Measurements from ENCODE around the gene TRAPPC10. TPM values are rescaled to one million over a fixed set of nuclear protein-coding genes. Genes with fewer than 3 reads are reported as not detected.

The TRAPPC10 gene
- total RNA-seq, 1 experiment from 2014 or later: 32.9 TPM

GRCh38 chr21:44020551-44020950 is 8.4 kb downstream of the TRAPPC10 start:
- Histone ChIP-seq H2AFZ (ENCODE audit: low read length) (no peak overlapping the region), H3K79me2 (ENCODE audit: insufficient read depth, low read length) (peaks cover 44% of the 10 kb centered on the region; the same call in 1 of the 2 replicates), H3K14ac (ENCODE audit: insufficient read depth, low read length) (no peak overlapping the region), H4K5ac (ENCODE audit: insufficient read length, low read depth, low read length) (no peak overlapping the region), H3T11ph (ENCODE audit: low read length) (no peak overlapping the region), H3K56ac (ENCODE audit: insufficient read length, low read depth, low read length) (no peak overlapping the region), H3K4me2 (ENCODE audit: insufficient read depth, insufficient read length, low read length) (no peak overlapping the region), H2BK120ac (ENCODE audit: low read depth, low read length, poor library complexity, severe bottlenecking) (no peak overlapping the region), H3K27me3 (ENCODE audit: insufficient read depth, low read length) (no peaks in the 10 kb centered on the region), H3K9me3 (ENCODE audit: control insufficient read depth, low read depth, low read length) (no peaks in the 10 kb centered on the region), H3K18ac (ENCODE audit: insufficient read length, low read depth, low read length) (no peak overlapping the region), H3K23ac (ENCODE audit: insufficient read length, low read depth, low read length) (no peak overlapping the region), H4K8ac (replicated peaks; ENCODE audit: insufficient read length, low read depth, low read length) (no peak overlapping the region), H3K79me1 (ENCODE audit: insufficient read depth, low read depth, low read length, poor library complexity, severe bottlenecking) (peaks cover 2% of the 10 kb centered on the region), H2AK5ac (ENCODE audit: insufficient read length, low read length) (no peak overlapping the region), H3K9ac (ENCODE audit: extremely low read depth, insufficient read length, low read length) (no peak overlapping the region), H3K23me2 (ENCODE audit: insufficient read length, low read depth, low read length, poor library complexity, severe bottlenecking) (no peaks in the 10 kb centered on the region), H2BK12ac (ENCODE audit: insufficient read length, low read depth, low read length) (no peak overlapping the region), H3K4ac (ENCODE audit: low read depth, low read length) (no peak overlapping the region), H2BK15ac (ENCODE audit: low read depth, low read length) (no peak overlapping the region), H3K4me1 (ENCODE audit: insufficient read depth, low read length) (peaks cover 3% of the 10 kb centered on the region; the same call in 1 of the 2 replicates), H2BK5ac (ENCODE audit: insufficient read length, low read length) (no peak overlapping the region), H2BK20ac (ENCODE audit: low read depth, low read length, poor library complexity, severe bottlenecking) (no peak overlapping the region), H4K91ac (ENCODE audit: insufficient read length, low read depth, low read length) (no peak overlapping the region), H3K27ac (ENCODE audit: insufficient read length, low read depth, low read length) (no peak overlapping the region), H4K20me1 (ENCODE audit: control insufficient read depth, insufficient read depth, insufficient read length) (no peaks in the 10 kb centered on the region)
- H3K4me3 Mint-ChIP-seq: no peak overlapping the region
- H3K36me3 Mint-ChIP-seq (ENCODE audit: insufficient read depth in 1 of 3, low read depth in 3 of 3): no peaks in the 10 kb centered on the region
- no CpG with 5 or more reads among the region's 4 CpGs for WGBS (ENCODE audit: extremely low coverage, insufficient read length, low lambda C conversion rate)
- H3K4me1 Mint-ChIP-seq: peaks cover 15 to 18% of the 10 kb centered on the region in 2 experiments
- peak overlapping the region in 1 of 3 experiments; percentile 49; a peak in 1 of 7 replicates for H3K27ac Mint-ChIP-seq
- H3K9me3 Mint-ChIP-seq: no peaks in the 10 kb centered on the region
- no peak for DNase-seq
- H3K27me3 Mint-ChIP-seq (ENCODE audit: low read depth): no peaks in the 10 kb centered on the region
- TF ChIP-seq CTCF (conservative IDR thresholded peaks at IDR 0.05): no peak

Measured in H9 (cell line).